ENCODE data around the gene PIM3.
A peak's percentile ranks its signal among the peaks of the same experiment; 100 is the strongest.

Gene PIM3

DNA sequence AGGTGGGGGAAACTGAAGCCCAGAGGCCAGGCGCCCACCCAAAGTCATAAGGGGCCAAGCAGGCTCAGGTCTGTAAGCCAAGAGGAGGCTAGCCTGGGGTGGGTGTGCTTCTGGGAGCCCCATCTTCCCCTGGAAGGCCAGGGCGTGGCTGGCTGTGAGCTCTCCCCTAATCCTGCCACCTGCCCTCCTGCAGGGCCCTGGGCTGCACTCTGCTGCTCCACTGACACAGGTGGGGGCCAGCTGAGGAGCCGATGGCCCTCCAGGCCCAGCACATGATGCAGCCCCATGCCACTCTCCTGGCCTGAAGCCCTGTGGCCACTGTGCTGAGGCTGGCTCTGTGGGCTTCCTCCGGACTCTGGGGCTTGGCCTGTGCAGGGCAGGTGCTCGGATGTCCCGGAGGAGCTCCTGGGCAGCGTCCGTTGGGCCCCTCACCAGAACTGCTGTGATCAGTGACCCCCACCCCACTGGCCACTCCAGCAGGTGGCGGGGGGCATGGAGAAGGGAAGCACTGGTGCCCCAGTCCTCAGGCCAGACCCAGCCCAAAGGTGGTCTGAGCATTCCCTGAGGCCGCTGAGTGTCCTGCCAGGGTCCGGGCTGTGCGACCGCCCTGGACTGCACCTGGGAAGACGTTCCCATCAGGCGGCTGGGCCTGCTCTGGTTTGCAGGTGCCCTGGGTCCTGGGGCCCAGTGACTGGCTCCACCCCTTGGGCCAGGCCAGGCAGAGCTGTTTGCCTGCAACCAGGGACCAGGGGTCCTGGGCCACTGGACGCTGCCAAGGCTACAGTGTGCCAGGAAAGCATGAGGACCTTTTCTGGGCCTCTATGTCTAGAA, 8.5 kb downstream of the PIM3 start:
- TF ChIP-seq, protein P1, sequence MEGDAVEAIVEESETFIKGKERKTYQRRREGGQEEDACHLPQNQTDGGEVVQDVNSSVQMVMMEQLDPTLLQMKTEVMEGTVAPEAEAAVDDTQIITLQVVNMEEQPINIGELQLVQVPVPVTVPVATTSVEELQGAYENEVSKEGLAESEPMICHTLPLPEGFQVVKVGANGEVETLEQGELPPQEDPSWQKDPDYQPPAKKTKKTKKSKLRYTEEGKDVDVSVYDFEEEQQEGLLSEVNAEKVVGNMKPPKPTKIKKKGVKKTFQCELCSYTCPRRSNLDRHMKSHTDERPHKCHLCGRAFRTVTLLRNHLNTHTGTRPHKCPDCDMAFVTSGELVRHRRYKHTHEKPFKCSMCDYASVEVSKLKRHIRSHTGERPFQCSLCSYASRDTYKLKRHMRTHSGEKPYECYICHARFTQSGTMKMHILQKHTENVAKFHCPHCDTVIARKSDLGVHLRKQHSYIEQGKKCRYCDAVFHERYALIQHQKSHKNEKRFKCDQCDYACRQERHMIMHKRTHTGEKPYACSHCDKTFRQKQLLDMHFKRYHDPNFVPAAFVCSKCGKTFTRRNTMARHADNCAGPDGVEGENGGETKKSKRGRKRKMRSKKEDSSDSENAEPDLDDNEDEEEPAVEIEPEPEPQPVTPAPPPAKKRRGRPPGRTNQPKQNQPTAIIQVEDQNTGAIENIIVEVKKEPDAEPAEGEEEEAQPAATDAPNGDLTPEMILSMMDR (IDR thresholded peaks at IDR 0.05; ENCODE audit: insufficient read depth, low read length, poor library complexity, severe bottlenecking): no peak
- peaks cover 5% of the 10 kb centered on the region for H3K36me3 ChIP-seq (ENCODE audit: control insufficient read depth, insufficient read depth, low read length)

DNA sequence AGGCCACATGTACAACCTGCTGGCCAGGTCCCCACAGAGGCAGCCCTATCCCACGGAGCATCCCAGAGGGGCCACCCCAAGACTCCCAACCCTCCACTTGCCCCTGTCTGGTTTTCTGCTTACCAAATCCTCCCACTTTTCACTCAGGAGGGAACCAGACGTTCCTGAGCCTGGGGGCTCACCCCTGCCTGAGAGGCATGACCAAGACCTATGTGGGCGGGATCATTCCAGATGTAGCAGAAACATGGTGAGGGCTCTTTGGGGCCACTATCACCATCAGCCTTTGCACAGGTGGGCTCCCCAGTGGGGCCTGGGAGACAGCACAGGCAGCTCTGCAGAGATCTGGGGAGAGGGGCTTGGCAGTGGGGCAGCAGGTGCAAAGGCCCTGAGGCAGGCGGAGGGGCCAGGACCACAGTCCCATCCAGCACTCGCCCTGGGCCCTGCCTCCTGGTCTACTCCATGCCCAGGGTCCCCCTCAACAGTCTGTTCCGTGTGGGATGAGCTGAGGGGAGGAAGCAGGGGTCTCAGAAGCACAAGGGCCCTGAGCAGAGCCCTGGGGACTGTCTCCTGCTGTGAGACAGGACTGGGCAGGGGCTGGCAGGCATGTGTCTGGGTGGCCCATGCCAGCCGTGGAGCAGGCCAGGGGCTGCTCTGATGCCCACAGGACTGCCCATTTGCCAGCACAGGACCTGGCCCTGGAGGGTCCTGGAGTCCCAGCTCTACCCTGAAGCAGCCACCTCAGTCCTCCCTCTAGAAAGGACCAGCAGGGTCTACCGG, 9.4 kb downstream of the PIM3 start:
- no peaks in the 10 kb centered on the region; the same call in 1 of the 2 replicates for H3K36me3 ChIP-seq (ENCODE audit: control insufficient read depth, insufficient read depth, low read length)
- TF ChIP-seq, protein P1 (IDR thresholded peaks at IDR 0.05; ENCODE audit: insufficient read depth, low read length, poor library complexity, severe bottlenecking): no peak
- H3K4me3 ChIP-seq (replicated peaks; ENCODE audit: low read depth, low read length): no peak overlapping the region
- peak; percentile 33 for DNase-seq (ENCODE audit: extremely low read depth, insufficient read length)
- no peaks in the 10 kb centered on the region for H3K27me3 ChIP-seq (replicated peaks; ENCODE audit: control insufficient read depth, insufficient read depth, low read length)

More for the DNA sequence above, 8.5 kb downstream of the PIM3 start:
- H3K4me3 ChIP-seq (replicated peaks; ENCODE audit: low read depth, low read length): no peak overlapping the region
- peak; percentile 20 for DNase-seq (ENCODE audit: extremely low read depth, insufficient read length)
- no peaks in the 10 kb centered on the region for H3K27me3 ChIP-seq (replicated peaks; ENCODE audit: control insufficient read depth, insufficient read depth, low read length)

DNA sequence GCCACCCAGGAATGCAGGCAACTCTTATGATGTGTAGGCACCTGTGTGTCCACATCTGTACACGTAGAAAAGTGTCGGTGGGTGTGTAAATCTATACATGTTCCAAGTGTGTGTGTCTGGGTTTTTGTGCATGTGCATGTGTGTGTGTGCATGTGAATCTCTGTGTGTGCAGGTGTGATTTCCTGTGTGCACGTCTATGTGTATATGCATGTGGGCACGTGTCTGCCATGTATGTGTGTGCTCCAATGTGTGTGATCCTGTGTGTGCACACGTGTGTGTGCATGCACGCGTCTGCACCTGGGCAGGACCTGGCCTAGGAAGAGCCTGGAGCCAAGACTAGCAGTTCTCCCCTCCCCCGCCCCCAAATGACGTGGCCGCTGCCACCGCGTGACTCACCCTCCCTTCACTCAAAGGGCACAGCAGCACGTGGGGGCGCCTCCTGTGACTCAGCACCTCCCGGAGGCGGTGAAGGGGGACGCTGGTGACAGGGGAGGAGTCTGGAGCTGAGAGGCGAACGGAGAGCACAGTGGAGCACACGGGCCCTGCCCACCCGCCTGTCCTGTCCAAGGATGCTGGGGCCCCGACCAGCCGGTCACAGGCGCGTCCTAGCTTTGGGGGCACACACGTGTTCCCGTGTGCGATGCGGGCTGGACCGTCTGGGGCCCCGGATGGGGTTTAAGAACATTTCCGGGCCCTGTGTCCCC, 10.1 kb downstream of the PIM3 start:
- TF ChIP-seq, protein P1 (IDR thresholded peaks at IDR 0.05; ENCODE audit: insufficient read depth, low read length, poor library complexity, severe bottlenecking): peak; percentile 4
- Histone ChIP-seq H3K27me3 (replicated peaks; ENCODE audit: control insufficient read depth, insufficient read depth, low read length) (no peaks in the 10 kb centered on the region), H3K36me3 (ENCODE audit: control insufficient read depth, insufficient read depth, low read length) (no peaks in the 10 kb centered on the region), H3K4me3 (replicated peaks; ENCODE audit: low read depth, low read length) (peak overlapping the region; percentile 62)
- DNase-seq (ENCODE audit: extremely low read depth, insufficient read length): peak; percentile 95

DNA sequence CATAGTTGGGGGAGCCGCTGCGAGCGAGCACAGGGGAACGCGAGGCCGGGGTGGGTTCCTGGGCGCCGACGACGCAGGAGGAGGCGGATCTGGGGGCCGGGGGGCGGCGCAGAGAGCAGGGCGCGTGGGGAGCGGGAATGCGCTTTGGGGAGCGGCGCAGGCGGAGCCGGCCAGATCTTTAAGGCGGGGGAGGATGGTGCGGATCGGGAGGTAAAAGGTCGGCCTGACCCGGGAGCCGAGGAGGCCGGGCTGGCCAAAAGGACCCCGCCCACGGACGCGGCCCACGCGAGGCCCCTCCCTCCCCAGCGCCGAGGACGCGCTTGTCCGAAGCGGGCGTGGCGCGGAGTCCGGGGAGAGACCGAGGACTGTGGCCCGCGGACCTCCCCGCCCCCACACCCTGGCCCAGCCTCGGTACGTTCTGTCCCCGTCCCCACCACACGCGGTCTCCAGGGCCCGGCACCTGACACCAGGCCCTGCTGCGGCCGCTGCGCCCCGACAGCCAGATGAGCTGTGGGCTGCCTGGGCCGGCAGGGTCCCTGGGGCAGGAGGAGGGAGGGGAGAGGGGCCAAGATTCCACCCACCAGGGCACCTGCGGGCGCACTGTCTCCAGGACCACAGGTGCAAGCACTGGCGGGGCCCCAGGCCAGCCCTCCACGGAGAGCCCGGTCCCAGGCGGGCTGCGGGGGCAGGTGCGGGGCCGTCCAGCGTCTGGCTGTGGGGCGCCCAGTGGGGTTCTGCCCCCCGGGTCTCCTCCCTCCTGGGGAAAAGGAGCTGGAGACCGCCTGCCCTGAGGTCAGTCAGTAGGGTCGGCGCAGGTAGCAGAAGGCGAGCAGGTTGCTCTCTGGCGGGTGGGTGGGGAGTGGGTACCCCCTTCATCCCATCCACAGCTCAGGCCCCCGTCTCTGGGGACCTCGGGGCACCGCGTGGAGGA, 10.9 kb downstream of the PIM3 start:
- TF ChIP-seq, protein P1 (IDR thresholded peaks at IDR 0.05; ENCODE audit: insufficient read depth, low read length, poor library complexity, severe bottlenecking): no peak
- DNase-seq (ENCODE audit: extremely low read depth, insufficient read length): no peak
- peak overlapping the region; percentile 62 for H3K4me3 ChIP-seq (replicated peaks; ENCODE audit: low read depth, low read length)
- no peaks in the 10 kb centered on the region for H3K27me3 ChIP-seq (replicated peaks; ENCODE audit: control insufficient read depth, insufficient read depth, low read length)
- no peaks in the 10 kb centered on the region for H3K36me3 ChIP-seq (ENCODE audit: control insufficient read depth, insufficient read depth, low read length)

Data from GM06990 (cell line).